Left forelimb (tissue), 1 donor: ENCODE data around the gene CTAGE9.

Experiments used
- DNase-seq: peaks from one replicate; pipeline ENCODE4 v3.0.0-alpha.2; 2018; ENCODE audit warnings: low spot score

Gene CTAGE9

DNA sequence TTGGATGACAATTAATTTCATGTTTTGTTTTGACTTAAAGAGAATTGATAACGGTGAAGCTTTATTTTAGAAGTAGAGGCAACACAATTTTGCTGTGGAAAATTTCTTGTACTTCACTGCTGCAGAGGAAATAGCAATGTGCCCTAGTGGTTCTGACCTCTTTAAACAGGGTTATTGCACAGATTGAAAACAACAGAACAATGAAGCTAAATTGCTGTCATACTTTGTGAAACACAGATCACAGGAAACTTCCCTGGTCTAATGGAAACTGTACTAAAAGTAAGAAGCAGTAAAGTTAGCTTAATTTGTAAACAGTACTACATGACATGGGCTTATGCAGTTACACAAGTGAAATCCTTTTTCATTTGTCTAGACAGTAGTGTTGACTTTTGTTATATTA lies 40.9 kb downstream of the CTAGE9 start:
- no peak for DNase-seq

DNA sequence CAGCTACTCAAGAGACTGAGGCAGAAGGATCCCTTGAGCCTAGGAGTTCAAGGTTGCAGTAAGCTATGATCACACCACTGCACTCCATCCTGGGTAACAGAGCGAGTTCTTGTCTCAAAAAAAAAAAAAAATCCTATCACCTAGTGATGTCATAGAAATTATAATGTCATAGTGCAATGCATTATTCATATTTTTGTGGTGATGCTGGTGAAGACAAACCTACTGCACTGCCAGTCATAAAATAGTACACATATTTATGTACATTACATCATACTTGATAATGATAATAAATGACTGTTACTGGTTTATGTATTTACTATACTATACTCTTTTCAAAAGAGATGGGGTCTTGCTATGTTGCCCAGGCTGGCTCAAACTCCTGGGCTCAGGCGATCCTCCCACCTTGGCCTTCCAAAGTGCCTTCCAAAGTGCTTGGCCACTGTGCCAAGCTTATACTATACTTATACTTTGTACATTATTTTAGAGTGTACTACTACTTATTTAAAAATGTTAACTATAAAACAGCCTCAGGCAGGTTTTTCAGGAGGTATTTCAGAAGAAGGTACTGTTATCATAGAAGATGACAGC lies 47.1 kb downstream of the CTAGE9 start:
- DNase-seq, result no peak

DNA sequence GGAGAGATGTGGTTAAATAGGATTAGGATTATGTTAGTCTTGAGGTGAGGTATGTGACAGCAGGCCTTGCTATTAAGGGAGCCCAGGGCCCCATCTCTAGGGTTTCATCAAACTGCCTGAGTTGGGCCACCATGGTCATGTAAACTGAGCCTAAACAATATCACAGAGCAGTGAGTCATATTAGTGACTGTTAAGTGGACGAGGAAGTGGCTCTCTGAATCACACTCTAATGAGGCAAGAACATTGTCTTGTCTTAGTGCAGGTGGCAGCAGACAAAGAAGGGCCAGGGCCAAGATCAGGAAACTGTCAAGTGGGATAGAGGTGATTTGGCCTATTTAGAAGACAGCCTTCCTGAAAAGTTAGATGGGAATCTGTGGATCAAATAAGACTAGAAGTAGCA lies 50.6 kb downstream of the CTAGE9 start:
- DNase-seq, result no peak
